ENCODE results near the gene LIPC.
A peak's percentile ranks its signal among the peaks of the same experiment; 100 is the strongest.

The LIPC gene

GRCh38 chr15:58432401-58432800 is 610 bp downstream of the LIPC start:
- no peak for TF ChIP-seq CTCF (IDR thresholded peaks at IDR 0.05; ENCODE audit: borderline replicate concordance, insufficient read depth, low read depth, low read length)
- no peak overlapping the region for H3K4me3 ChIP-seq (ENCODE audit: low read depth, low read length)

GRCh38 chr15:58433597-58434333 is 2.0 kb downstream of the LIPC start:
- TF ChIP-seq CTCF (IDR thresholded peaks at IDR 0.05; ENCODE audit: borderline replicate concordance, insufficient read depth, low read depth, low read length) = no peak
- H3K4me3 ChIP-seq (ENCODE audit: low read depth, low read length) = no peak overlapping the region

GRCh38 chr15:58434334-58434875 is 2.6 kb downstream of the LIPC start:
- no peak overlapping the region for H3K4me3 ChIP-seq (ENCODE audit: low read depth, low read length)
- TF ChIP-seq CTCF (IDR thresholded peaks at IDR 0.05; ENCODE audit: borderline replicate concordance, insufficient read depth, low read depth, low read length) = no peak

GRCh38 chr15:58436552-58436951 is 4.8 kb downstream of the LIPC start:
- H3K4me3 ChIP-seq (ENCODE audit: low read depth, low read length) = no peak overlapping the region
- no peak for TF ChIP-seq CTCF (IDR thresholded peaks at IDR 0.05; ENCODE audit: borderline replicate concordance, insufficient read depth, low read depth, low read length)

GRCh38 chr15:58437531-58438105 is 5.8 kb downstream of the LIPC start:
- H3K4me3 ChIP-seq (ENCODE audit: low read depth, low read length) = no peak overlapping the region
- no peak for TF ChIP-seq CTCF (IDR thresholded peaks at IDR 0.05; ENCODE audit: borderline replicate concordance, insufficient read depth, low read depth, low read length)

- TF ChIP-seq CTCF (IDR thresholded peaks at IDR 0.05; ENCODE audit: borderline replicate concordance, insufficient read depth, low read depth, low read length) = no peak
- no peak overlapping the region for H3K4me3 ChIP-seq (ENCODE audit: low read depth, low read length)
Observed at GRCh38 chr15:58438111-58438510, 6.3 kb downstream of the LIPC start.

- H3K4me3 ChIP-seq (ENCODE audit: low read depth, low read length) = no peak overlapping the region
- 0 out of 2 replicates have a peak, but pooled peaks have one; percentile 20 for TF ChIP-seq CTCF (IDR thresholded peaks at IDR 0.05; ENCODE audit: borderline replicate concordance, insufficient read depth, low read depth, low read length)
Observed at GRCh38 chr15:58438956-58439355, 7.2 kb downstream of the LIPC start.
